ENCODE measurements around the gene RPL26.

GRCh38 chr17:8332688-8333087 is 50.3 kb downstream of the RPL26 start:
- TF ChIP-seq POLR2AphosphoS5 (IDR thresholded peaks at IDR 0.05; ENCODE audit: low read depth, low read length) (no peak), REST (IDR thresholded peaks at IDR 0.05; ENCODE audit: insufficient read depth in 1 of 2, low read depth in 2 of 2, low read length in 2 of 2) (no peak)

Measured in PFSK-1 (cell line).